GM21737 (cell line): ENCODE data around the gene ABL1.

Source experiments
- ATAC-seq: cut with Tn5 transposase; IDR thresholded peaks from one replicate; pipeline ENCODE4 v1.9.1; 2021; ENCODE audit warnings: mild to moderate bottlenecking, moderate library complexity; ENCODE audit not compliant: unreplicated experiment

The ABL1 gene

GRCh38 chr9:130913599-130914416, 78.8 kb downstream of the ABL1 start:
- no peak for ATAC-seq

- ATAC-seq = no peak
These were observed 79.5 kb downstream of the ABL1 start for GRCh38 chr9:130914417-130915095.

DNA sequence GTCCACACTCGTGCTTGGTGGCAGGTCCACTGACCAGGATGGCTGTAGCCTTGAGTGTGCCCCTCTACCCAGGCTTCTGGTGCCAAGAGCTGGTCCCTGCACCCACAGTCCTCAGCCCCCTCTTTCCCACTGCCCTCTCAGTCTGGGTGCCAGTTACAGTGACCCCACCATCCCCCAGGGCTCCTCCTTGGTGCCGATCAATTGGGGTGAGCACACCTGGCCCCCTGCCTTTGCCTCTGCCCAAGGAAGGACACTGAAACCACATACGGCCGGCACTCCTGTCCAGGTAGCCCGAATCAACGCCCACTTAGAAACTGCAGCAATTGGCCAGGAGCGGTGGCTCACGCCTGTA, 80.0 kb downstream of the ABL1 start:
- no peak for ATAC-seq

- no peak for ATAC-seq
These were observed 82.3 kb downstream of the ABL1 start for GRCh38 chr9:130917168-130917960.

GRCh38 chr9:130918101-130918825, 83.2 kb downstream of the ABL1 start:
- no peak for ATAC-seq

DNA sequence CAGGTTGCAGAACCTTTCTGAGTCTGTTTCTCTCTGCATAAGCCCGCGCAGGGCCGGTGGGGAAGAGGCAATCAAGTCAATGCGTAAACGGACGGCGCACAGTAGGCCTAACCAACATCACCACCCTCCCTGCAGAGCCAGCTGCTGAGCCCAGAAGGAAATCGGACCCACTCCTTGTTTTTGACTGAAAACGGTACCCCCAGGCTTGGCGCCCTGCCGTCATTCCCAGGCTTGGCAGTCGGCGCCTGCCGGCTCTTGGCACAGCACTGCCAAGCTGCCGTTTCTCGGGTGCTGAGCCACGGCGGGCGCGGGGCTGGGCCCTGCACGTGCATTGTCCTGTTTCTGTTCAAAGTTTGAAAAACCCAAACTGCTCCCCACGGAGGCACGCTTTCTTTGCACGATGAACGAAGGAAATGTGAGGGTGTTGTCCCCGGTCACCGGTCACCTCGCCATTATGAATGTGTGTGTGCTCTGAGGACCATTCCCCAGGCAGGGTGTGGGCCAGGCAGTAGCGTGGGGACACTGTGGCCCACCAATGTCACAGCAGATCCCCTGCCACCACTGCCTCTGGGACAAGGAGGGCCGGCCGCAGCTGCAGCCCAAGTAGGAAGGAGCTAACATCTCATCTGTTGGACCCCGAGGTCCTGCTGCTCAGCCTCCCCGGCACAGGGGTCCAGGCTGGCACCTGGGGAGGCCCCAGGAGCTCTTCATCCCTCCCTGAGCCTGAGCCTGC, 83.9 kb downstream of the ABL1 start:
- ATAC-seq = no peak

DNA sequence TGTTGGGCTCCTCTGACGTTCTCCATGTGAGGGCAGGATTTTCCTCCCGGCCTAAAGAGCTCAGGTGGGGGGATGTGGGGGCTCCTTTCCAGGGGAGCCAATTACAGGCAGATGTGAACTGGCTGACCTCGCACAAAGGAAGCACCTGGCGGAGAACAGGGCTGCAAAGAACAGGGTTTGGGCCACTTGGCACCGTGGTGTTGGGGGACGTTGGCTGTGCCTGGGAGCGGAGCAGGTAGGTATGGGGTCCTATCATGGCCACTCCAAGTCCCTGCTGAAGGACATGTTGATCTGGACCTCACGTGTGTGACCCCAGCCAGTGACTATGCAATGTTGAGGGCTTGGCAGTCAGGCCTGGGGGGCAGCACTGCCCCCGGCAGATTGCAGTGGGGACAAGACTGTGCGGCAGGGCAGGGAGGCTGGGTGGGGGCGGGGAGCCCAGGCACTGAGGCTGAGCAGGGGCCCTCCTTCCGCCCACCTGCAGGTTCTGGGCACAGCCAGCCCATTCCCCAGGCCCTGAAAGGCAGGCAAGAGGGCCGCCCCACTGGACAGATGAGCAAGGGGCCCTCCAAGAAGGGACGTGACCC, 84.6 kb downstream of the ABL1 start:
- ATAC-seq = no peak

DNA sequence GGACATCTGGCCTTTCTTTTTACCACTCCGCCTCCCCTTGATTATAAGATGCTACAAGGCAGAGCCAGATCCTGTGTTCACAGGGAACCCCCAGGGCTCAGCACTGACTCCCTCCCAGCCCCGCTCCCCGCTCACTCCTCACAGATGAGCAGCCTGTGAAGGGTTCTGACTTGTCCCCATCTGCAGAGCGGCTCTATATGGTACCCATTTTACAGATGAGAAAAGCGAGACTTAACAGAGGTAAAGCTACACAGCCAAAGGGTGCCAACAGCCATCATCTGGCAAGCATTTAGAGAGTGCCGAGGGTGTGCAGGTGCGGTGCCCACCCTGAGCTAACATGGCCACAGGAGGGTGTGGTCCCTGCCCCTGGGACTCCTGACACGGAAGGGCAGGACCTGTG, 85.2 kb downstream of the ABL1 start:
- no peak for ATAC-seq

DNA sequence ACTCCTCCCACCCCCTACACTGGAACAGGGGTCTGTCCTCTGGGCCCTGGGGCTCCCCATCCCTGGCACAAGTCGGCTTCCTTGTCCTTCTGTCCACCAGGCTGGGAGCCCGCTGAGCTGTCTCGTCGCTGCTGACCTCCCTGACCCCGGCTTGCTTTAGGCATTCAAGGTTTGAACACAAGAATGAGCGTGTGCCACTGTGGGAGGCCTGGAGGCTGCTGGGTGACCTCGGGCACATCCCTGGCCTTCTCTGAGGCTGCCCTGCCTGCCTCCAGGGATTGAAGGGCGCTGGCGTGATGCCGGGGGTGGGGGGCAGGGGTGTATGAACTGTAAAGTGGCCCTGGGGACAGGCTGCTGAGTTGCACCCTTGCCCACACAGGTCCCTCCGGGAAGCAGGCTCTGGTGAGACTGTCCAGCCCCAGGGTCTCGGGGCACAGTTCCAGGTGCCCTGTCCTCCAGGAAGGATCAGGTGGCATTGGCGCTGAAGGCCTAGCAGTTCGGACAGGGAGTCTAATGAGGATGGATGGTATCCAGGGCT, 85.8 kb downstream of the ABL1 start:
- no peak for ATAC-seq

- ATAC-seq = no peak
These were observed 86.4 kb downstream of the ABL1 start for GRCh38 chr9:130921300-130921988.

DNA sequence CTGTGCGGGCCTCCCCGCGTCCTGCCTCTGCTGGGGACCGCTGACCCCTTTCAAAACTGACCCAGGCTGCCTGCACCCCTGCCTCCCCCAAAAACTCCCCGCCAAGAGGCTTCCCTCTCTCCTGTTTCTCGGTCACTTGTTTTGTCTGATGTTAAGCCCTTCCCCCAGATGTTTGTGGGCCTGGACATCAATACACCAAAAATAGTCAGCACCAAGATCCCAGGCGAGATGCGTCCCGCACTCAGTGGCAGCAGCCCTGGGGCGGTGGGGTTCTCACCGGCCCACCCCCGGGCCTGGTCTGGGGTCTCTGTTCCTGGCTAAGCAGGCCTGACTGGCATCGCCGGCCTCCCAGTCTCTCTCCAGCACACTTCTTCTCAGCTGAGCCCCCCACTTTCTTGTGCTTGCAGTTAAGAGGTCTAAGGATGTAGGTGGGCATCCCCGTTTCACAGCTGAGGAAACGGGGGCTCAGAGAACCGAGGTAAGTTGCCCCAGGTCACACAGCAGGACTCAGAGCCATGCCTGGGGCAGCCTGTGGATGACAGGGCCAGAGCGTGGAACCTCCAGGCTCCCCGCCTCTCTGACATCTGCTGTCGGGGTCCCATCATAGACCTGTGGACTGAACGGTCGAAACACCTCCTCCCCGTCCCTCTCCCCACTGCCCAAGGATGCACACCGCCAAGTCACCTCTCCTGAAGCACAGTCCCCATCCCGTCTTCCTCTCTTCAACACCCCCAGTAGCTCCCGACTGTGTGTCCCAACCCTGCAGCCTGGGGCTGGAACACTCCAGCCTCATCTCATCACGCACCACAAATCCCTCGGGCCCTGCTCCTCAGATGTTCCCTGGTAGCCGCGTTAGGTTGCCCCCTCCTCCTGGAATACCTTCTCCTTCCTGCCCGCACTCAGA, 87.2 kb downstream of the ABL1 start:
- no peak for ATAC-seq

GRCh38 chr9:130922893-130923610, 88.0 kb downstream of the ABL1 start:
- ATAC-seq = no peak

- no peak for ATAC-seq
These were observed 88.8 kb downstream of the ABL1 start for GRCh38 chr9:130923611-130924447.

DNA sequence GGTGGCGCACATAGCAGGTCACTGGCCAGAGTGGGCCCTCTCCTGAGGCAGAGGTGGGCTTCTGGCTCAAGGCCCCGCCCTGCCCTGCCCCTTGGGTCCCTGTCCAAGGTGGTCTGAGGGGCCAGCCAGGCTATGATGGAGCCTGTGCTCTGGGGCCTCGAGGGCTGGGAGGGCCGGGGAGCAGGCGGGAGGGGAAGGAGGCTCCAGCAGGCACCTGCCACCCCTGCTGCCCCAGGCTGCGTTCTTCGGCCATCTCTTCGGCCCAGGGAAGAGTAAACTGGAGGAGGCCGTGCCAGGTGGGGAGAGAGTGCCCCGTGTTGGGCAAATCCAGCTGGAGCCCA, 89.4 kb downstream of the ABL1 start:
- no peak for ATAC-seq

DNA sequence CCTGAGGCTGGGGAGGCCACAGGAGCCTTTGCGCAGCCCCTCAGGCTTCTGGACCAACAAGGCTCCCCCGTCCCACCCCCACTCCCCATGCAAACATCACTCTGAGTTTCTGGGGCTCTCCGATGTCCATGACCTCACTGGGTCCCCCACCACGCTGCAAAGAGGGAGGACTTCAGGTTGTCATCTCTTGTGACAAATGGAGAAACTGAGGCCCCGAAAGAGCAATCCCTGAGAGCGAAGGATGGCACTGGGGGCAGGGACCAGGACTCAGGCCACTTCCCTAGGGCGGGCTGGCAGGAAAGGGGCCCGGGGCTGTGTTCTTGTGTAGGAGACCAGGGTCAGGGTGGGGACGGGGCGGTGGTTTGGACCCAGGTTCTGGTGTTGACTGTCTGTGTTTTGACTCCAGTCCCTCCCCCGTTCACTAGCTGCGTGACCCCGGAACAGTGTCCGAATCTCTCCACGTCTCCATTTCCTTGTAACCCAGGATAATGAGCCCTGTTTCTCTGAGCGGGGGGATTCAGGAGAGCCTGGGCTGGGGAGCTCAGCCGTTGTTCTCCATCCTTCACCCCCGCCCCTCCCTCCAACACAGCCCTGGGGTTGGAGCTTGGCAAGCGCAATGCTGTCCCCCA, 90.1 kb downstream of the ABL1 start:
- no peak for ATAC-seq

- no peak for ATAC-seq
These were observed 92.3 kb downstream of the ABL1 start for GRCh38 chr9:130927338-130927737.
